Astrocyte (in vitro differentiated cells and primary cell): ENCODE results near the gene AASS.

Experiments
- EZH2 ChIP-seq: IDR thresholded peaks from 2 replicates; pipeline ENCODE4 v1.6.1; 2012; ENCODE audit warnings: mild to moderate bottlenecking, low read length, inconsistent platforms; ENCODE audit not compliant: insufficient read depth
- TF ChIP-seq, protein P1 (sequence below): IDR thresholded peaks from 2 replicates; pipeline ENCODE4 v1.5.1; 2011; ENCODE audit warnings: low read depth, mild to moderate bottlenecking, inconsistent platforms, low read length, moderate library complexity; ENCODE audit not compliant: insufficient read depth

DNA sequence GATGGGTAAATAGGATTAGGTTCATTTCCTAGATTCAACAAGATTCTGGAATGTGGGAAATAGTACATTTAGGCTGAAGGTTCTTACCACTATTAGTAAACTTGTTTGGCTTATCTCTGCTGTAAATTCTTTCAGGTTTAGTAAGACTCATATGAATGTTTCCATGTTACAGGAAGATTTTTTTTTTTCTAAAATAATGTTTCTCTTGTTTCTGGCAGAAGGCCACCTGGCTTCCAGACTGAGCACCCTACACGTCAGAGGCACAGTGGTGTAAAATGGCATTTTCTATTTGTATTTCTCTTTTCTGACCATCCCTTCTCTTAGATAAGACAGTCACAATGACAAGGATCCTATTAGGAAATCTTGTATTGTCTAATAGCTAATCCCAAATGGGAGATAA is 22.7 kb upstream of the AASS start:
- TF ChIP-seq, protein P1, sequence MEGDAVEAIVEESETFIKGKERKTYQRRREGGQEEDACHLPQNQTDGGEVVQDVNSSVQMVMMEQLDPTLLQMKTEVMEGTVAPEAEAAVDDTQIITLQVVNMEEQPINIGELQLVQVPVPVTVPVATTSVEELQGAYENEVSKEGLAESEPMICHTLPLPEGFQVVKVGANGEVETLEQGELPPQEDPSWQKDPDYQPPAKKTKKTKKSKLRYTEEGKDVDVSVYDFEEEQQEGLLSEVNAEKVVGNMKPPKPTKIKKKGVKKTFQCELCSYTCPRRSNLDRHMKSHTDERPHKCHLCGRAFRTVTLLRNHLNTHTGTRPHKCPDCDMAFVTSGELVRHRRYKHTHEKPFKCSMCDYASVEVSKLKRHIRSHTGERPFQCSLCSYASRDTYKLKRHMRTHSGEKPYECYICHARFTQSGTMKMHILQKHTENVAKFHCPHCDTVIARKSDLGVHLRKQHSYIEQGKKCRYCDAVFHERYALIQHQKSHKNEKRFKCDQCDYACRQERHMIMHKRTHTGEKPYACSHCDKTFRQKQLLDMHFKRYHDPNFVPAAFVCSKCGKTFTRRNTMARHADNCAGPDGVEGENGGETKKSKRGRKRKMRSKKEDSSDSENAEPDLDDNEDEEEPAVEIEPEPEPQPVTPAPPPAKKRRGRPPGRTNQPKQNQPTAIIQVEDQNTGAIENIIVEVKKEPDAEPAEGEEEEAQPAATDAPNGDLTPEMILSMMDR: no peak
- no peak for TF ChIP-seq EZH2
